Erythroblast (primary cell): ENCODE measurements around the gene PARL.

Experiments
- DNase-seq, 2 experiments: peaks; one replicate each; lab custom pipeline; 2025; lab: John Stamatoyannopoulos, UW
- GATA1 ChIP-seq: IDR thresholded peaks from 2 replicates; pipeline ENCODE4 v1.6.1; 2011; ENCODE audit warnings: low read depth, mild to moderate bottlenecking, control low read depth, low read length, moderate library complexity
- POLR2A ChIP-seq: IDR thresholded peaks from 2 replicates; pipeline ENCODE4 v1.6.1; 2011; ENCODE audit warnings: mild to moderate bottlenecking, low read length

PARL gene

GRCh38 chr3:183854318-183855035, 30.2 kb downstream of the PARL start:
- no peak for DNase-seq
- TF ChIP-seq POLR2A: no peak
- no peak for TF ChIP-seq GATA1

DNA sequence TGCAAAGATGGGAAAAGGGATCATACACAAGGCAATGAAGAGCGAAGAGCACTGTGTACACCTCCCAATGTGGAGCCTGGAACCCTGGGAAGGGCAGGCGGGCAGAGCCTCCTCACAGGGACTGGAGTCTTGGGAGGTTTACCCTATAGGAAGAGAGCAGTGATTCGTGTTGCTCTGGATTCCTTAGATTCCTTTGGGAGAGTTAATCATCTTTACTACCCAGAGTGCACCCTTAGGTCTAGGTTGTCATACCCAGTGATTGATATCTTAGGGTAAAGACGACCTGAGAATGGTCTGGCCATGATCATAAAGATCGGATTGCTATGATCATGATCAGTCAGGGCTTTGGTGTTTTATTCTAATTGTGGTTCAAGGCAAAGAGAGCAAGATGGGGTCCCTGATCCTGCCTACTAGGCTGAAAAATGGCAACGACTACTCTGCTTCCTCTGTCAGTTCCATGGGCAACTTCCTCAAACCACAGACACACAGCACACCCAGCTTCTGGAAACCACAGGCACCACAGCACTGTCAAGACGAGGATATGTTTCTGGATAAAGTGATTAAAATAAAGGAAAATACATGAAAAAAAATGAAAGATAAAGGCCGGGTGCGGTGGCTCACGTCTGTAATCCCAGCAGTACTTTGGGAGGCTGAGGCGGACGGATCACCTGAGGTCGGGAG, 38.9 kb downstream of the PARL start:
- DNase-seq: no peak
- TF ChIP-seq POLR2A: no peak
- TF ChIP-seq GATA1: no peak

DNA sequence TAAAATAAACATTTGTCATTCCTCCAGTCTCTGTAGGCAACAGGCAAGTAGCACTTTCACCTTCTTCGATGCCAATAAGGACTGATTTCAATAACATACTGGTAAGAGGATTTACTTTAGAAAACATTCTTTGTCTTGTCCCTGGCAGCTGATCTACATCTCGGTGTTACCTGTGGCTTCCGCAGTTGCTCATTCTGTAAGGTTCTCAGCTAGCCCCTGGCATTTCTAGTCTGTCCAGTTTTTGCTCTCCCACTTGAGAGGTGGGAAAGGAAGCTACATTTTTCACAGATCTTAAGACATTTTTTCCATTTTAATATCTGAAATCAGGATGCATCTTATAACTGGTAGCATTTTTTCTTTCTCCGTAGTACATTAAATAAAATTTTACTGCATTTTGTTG, 39.6 kb downstream of the PARL start:
- no peak for DNase-seq
- no peak for TF ChIP-seq GATA1
- no peak for TF ChIP-seq POLR2A

- no peak for DNase-seq
- TF ChIP-seq POLR2A (no peak), GATA1 (no peak)
Measured at GRCh38 chr3:183844606-183845005, 40.1 kb downstream of the PARL start.

- TF ChIP-seq POLR2A (no peak), GATA1 (no peak)
- DNase-seq: no peak
Measured at GRCh38 chr3:183839751-183840150, 44.9 kb downstream of the PARL start.

GRCh38 chr3:183837894-183838293, 46.8 kb downstream of the PARL start:
- TF ChIP-seq POLR2A (no peak), GATA1 (no peak)
- no peak for DNase-seq

- no peak for TF ChIP-seq POLR2A
- TF ChIP-seq GATA1: no peak
- no peak for DNase-seq
Measured at GRCh38 chr3:183837390-183837789, 47.3 kb downstream of the PARL start.

GRCh38 chr3:183833516-183833915, 51.2 kb downstream of the PARL start:
- TF ChIP-seq GATA1: no peak
- no peak for TF ChIP-seq POLR2A
- DNase-seq: no peak

- DNase-seq: no peak
- TF ChIP-seq GATA1 (no peak), POLR2A (no peak)
Measured at GRCh38 chr3:183830187-183830586, 54.5 kb downstream of the PARL start.

GRCh38 chr3:183829466-183829865, 55.2 kb downstream of the PARL start:
- TF ChIP-seq GATA1 (no peak), POLR2A (no peak)
- no peak for DNase-seq

GRCh38 chr3:183828538-183828870, 56.2 kb downstream of the PARL start:
- TF ChIP-seq GATA1: no peak
- DNase-seq: no peak

GRCh38 chr3:183827809-183828537, 56.7 kb downstream of the PARL start:
- TF ChIP-seq POLR2A (no peak), GATA1 (no peak)
- no peak for DNase-seq

GRCh38 chr3:183826448-183827250, 58.0 kb downstream of the PARL start:
- no peak for DNase-seq
- TF ChIP-seq POLR2A (no peak), GATA1 (no peak)

DNA sequence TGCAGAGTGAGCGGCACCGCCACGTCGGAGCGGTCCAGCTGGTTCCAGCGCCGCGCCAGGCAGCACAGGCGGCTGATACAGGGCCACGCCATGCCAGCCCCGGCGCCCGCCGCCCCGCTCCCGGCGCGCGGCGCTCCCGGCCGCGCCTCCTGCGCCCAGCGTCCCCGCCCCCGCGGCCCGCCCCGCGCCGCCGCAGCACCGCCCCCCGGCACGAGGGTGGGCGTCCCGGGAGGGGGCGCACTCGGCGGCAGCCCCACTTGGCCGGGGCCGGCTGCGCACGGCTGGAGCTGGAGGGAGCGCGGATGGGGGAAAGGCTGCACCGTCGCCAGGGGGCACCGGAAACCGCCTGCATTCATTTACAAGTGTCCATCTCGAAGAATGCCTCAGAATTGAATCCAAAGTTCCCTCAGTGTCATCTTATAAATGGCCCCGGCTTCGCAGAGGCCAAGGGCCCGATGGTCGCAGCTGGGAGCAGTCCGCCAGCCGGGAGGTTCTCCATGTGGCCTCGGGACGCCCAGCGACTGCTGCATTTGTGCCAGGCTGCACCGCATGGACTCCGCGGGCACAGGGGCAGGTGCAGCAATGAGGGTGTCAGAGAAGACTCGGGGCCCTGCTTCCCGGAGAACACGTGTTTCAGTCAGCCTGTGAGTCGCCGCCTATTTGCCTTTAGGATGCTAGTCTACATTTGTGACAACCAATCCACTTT, 59.1 kb downstream of the PARL start, which contains the start of gene MAP6D1:
Gene MAP6D1 (minus strand): TSS at position 122 of the 706 bp plus-strand sequence. CDS start 30 bp downstream, at position 92.
- peak; percentile 72 to 74 for DNase-seq
- no peak for TF ChIP-seq GATA1
- no peak for TF ChIP-seq POLR2A
